Stimulated activated CD4-positive, alpha-beta T cell treated with anti-CD3 and anti-CD28 coated beads, Interleukin-4, amount 100 ng/mL, for 1 hour (primary cell): ENCODE results near the gene PDIA5.

Source experiments
- DNase-seq: peaks from one replicate; pipeline ENCODE4 v3.0.0-alpha.2; 2020

PDIA5 gene

GRCh38 chr3:123122525-123123315 lies 55.9 kb downstream of the PDIA5 start:
- no peak for DNase-seq

GRCh38 chr3:123123716-123124616 lies 57.1 kb downstream of the PDIA5 start:
- DNase-seq: no peak

GRCh38 chr3:123124971-123125370 lies 58.1 kb downstream of the PDIA5 start:
- no peak for DNase-seq

GRCh38 chr3:123126031-123126430 lies 59.2 kb downstream of the PDIA5 start:
- DNase-seq: no peak

GRCh38 chr3:123126653-123127052 lies 59.8 kb downstream of the PDIA5 start:
- DNase-seq: no peak

GRCh38 chr3:123129092-123129491 lies 62.3 kb downstream of the PDIA5 start:
- no peak for DNase-seq

GRCh38 chr3:123129532-123129931 lies 62.7 kb downstream of the PDIA5 start:
- no peak for DNase-seq

GRCh38 chr3:123130079-123130750 lies 63.4 kb downstream of the PDIA5 start:
- no peak for DNase-seq

GRCh38 chr3:123134671-123135070 lies 67.8 kb downstream of the PDIA5 start:
- no peak for DNase-seq

GRCh38 chr3:123137001-123137400 lies 70.2 kb downstream of the PDIA5 start:
- DNase-seq: no peak

GRCh38 chr3:123138839-123139444 lies 72.1 kb downstream of the PDIA5 start:
- DNase-seq: no peak

- no peak for DNase-seq
Measured at GRCh38 chr3:123139522-123139921, 72.7 kb downstream of the PDIA5 start.

GRCh38 chr3:123140550-123140949 lies 73.7 kb downstream of the PDIA5 start:
- DNase-seq: no peak

GRCh38 chr3:123141276-123141675 lies 74.5 kb downstream of the PDIA5 start:
- no peak for DNase-seq

GRCh38 chr3:123143669-123144411 lies 77.0 kb downstream of the PDIA5 start:
- DNase-seq: no peak

- DNase-seq: no peak
Measured at GRCh38 chr3:123147754-123148535, 81.1 kb downstream of the PDIA5 start.

GRCh38 chr3:123148772-123149171 lies 81.9 kb downstream of the PDIA5 start:
- DNase-seq: no peak

GRCh38 chr3:123149525-123149924 lies 82.7 kb downstream of the PDIA5 start:
- DNase-seq: no peak

GRCh38 chr3:123150449-123151215 lies 83.8 kb downstream of the PDIA5 start:
- DNase-seq: no peak

- no peak for DNase-seq
Measured at GRCh38 chr3:123151251-123151705, 84.5 kb downstream of the PDIA5 start.
